ENCODE results near the gene MAP3K4.

MAP3K4 gene

DNA sequence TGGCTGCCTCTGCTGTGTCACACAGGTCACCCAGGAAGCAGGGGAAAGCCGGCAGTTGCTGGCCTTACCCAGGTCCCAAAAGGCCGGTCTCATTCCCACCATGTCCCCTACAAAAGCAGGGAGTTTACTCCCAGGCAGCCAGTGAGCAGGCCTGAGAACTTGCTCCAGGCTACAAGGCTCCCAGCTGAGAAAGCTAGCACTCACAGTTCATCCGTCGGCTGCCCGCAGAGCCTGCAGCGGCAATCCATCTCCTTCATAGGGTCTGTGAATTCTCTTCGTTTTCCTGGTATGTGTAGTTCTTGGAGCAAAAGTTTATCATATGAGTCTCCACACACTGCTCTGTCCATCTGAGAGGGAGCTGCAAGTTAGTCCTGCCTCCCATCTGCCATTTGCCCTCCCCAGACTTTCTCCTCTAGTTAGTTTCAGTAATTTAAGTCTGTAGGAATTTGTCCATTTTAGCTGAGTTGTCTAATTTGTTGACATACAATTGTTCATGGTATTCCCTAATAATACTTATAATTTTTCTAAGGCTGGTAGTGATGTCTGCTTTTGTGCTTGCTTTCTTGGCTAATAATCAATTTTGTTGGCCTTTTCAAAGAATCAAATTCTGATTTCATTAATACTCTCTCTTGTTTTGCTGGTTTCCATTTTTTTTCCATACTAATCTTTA lies 135.6 kb downstream of the MAP3K4 start:
- DNase-seq, result no peak
- peaks cover 30% of the 10 kb centered on the region for H3K4me1 Mint-ChIP-seq
- H3K9me3 Mint-ChIP-seq, result peaks cover 18 to 27% of the 10 kb centered on the region in 2 donors
- no peak overlapping the region for H3K4me3 Mint-ChIP-seq
- H3K27ac Mint-ChIP-seq, result no peak overlapping the region
- no peaks in the 10 kb centered on the region for H3K27me3 Mint-ChIP-seq
- no peak for ATAC-seq

- no peaks in the 10 kb centered on the region for H3K27me3 Mint-ChIP-seq
- ATAC-seq (peak; percentile 64), DNase-seq (no peak)
- H3K27ac Mint-ChIP-seq, result peak overlapping the region in 1 of 2 donors; percentile 82
- H3K4me3 Mint-ChIP-seq, result peak overlapping the region in 1 of 2 donors; percentile 12
- H3K4me1 Mint-ChIP-seq, result peaks cover 30% of the 10 kb centered on the region
- peaks cover 18 to 22% of the 10 kb centered on the region in 2 donors for H3K9me3 Mint-ChIP-seq
Observed at GRCh38 chr6:161128230-161128629, 136.7 kb downstream of the MAP3K4 start.

- H3K4me3 Mint-ChIP-seq, result peak overlapping the region in 1 of 2 donors; percentile 12
- H3K4me1 Mint-ChIP-seq, result peaks cover 30% of the 10 kb centered on the region
- no peaks in the 10 kb centered on the region for H3K27me3 Mint-ChIP-seq
- no peak for DNase-seq
- H3K27ac Mint-ChIP-seq, result peak overlapping the region; percentile 82 to 90
- ATAC-seq, result peak; percentile 74
- peaks cover 14 to 17% of the 10 kb centered on the region in 2 donors for H3K9me3 Mint-ChIP-seq
Observed at GRCh38 chr6:161128680-161129196, 137.2 kb downstream of the MAP3K4 start.

GRCh38 chr6:161130541-161130940 lies 139.0 kb downstream of the MAP3K4 start:
- Mint-ChIP-seq H3K27ac (no peak overlapping the region), H3K9me3 (no peaks in the 10 kb centered on the region), H3K27me3 (no peaks in the 10 kb centered on the region), H3K4me1 (peaks cover 30% of the 10 kb centered on the region), H3K4me3 (no peak overlapping the region)
- DNase-seq (no peak), ATAC-seq (no peak)

DNA sequence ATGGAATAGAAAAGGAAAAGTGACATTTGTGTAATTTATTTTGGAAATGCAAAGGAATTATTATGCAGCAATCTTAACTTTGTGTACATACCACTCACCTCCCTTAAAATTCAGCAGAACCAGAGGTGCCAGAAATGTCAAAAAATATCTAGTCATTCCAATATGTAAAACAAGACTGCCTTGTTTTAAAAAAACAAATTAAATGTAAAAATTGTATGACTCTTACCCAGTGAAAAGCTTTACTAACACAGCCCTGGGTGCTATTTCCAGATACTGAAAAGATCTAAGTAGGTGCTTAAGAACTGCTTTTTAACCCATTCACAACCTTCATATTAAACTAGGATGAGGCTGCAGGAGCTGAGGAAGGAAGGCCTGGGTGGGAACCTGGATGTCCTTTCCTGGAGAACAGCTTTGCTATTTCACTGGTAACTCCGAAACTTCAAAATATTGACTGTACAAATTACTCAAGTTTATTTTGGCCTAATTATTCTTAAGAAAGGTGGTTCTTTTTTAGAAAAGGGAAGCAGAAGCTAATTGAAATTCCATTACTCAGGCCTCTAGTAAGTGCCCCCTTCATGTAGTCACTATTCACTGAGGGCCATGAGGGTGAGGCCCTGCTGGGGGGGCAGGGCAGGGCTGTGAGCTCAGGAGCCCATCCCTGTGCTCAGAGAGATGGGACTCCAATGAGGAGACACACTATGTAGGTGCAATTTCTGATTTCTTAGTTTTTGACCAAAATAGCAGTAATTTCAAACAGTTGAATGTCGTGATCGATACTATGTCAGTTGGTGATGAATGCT lies 139.6 kb downstream of the MAP3K4 start:
- H3K27me3 Mint-ChIP-seq, result no peaks in the 10 kb centered on the region
- no peak for ATAC-seq
- no peak overlapping the region for H3K4me3 Mint-ChIP-seq
- H3K27ac Mint-ChIP-seq, result no peak overlapping the region
- DNase-seq, result no peak
- no peaks in the 10 kb centered on the region for H3K9me3 Mint-ChIP-seq
- peaks cover 30% of the 10 kb centered on the region for H3K4me1 Mint-ChIP-seq

DNA sequence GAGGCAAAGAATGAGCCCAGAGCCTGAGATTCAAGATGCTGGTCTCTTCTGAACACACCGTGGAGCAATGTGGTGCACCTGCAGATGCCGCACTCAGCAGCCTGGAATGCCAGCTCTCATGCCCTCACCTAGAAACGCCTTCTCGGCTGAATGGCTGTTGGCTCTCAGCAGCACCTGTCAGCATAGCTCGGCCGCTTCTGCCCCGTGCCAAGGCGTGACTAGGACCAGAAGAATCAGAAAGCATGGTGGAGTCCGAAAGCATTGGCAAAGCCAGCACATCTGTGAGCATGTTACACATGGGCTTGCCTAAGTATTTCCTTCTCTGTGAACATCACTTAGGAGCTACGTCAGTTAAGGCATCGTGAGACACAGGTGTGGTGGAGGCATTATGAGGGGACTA lies 140.8 kb downstream of the MAP3K4 start:
- Mint-ChIP-seq H3K9me3 (no peaks in the 10 kb centered on the region), H3K4me3 (no peak overlapping the region), H3K4me1 (peaks cover 20% of the 10 kb centered on the region), H3K27me3 (no peaks in the 10 kb centered on the region), H3K27ac (no peak overlapping the region)
- DNase-seq, result no peak
- no peak for ATAC-seq

DNA sequence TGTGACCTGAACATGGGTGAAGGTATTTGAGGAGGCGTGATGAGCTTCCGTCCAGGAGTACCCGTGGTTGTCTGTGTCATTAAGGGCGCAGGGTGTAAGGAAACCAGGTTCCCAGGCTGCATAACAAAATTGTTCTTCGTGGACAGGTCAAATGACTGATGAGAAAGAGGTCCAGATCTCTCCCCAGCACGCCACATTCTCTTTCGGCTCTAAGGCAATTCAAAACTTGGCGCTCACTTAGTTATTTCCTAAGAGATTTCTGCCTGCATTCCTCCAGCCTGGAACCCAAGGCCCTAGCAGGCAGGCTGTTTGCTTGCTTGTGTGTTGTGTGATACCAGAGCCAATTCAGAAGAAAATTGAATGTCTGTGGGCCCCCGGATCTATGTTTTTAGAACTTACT lies 142.4 kb downstream of the MAP3K4 start:
- no peak for ATAC-seq

DNA sequence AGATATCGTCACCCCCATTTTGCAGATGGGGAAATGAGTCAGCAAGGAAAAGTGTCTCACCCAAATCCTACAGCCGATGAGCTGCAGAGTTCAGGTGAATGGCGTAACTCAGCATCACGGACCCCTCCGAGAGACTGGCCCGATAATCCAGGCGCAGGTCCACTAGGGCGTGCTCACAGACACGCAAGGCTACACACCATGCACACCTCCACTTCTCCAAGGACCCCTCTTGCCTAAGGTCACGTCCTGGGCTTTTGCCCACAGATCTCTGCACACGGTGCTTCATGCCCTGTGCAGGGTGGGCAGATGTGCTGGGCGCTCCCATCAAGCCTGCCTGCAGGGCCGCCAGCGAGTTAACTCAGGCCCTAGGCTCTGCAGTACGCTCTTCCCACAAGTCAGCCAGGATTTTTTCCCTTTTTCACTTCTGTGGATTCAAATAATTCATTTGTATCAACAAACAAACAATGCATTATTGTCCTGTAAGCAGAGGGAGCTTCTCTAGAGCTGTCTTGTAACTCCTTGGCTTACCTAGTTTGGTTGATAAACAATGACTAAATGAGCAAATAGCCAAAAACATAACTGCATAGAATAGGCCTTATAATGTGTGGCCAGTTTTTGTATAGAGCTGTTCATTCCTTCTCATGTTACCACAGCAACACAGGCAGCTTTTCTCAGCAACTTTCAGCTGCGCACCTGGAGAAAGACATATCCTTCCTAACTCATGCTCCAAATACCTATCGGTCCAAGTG lies 143.2 kb downstream of the MAP3K4 start:
- H3K27ac Mint-ChIP-seq, result no peak overlapping the region
- H3K27me3 Mint-ChIP-seq, result no peaks in the 10 kb centered on the region
- no peaks in the 10 kb centered on the region for H3K4me1 Mint-ChIP-seq
- no peak overlapping the region for H3K4me3 Mint-ChIP-seq
- no peaks in the 10 kb centered on the region for H3K9me3 Mint-ChIP-seq
- DNase-seq, result no peak
- ATAC-seq, result no peak

More for the DNA sequence above, 142.4 kb downstream of the MAP3K4 start:
- peak overlapping the region in 1 of 2 donors; percentile 27 for H3K27ac Mint-ChIP-seq
- no peak overlapping the region for H3K4me3 Mint-ChIP-seq
- no peaks in the 10 kb centered on the region for H3K9me3 Mint-ChIP-seq
- peaks cover 4% of the 10 kb centered on the region for H3K4me1 Mint-ChIP-seq
- no peak for DNase-seq
- no peaks in the 10 kb centered on the region for H3K27me3 Mint-ChIP-seq

- ATAC-seq, result no peak
Observed at GRCh38 chr6:161135695-161136591, 144.4 kb downstream of the MAP3K4 start.

GRCh38 chr6:161136655-161137054 lies 145.1 kb downstream of the MAP3K4 start:
- no peak overlapping the region for H3K27ac Mint-ChIP-seq
- ATAC-seq, result no peak
- no peak overlapping the region for H3K4me3 Mint-ChIP-seq
- no peaks in the 10 kb centered on the region for H3K27me3 Mint-ChIP-seq
- H3K4me1 Mint-ChIP-seq, result no peaks in the 10 kb centered on the region
- no peak for DNase-seq
- no peaks in the 10 kb centered on the region for H3K9me3 Mint-ChIP-seq

More at GRCh38 chr6:161135695-161136591, 144.4 kb downstream of the MAP3K4 start:
- Mint-ChIP-seq H3K27ac (peak overlapping the region in 1 of 2 donors; percentile 69), H3K4me3 (no peak overlapping the region), H3K27me3 (no peaks in the 10 kb centered on the region), H3K9me3 (no peaks in the 10 kb centered on the region), H3K4me1 (no peaks in the 10 kb centered on the region)
- DNase-seq, result no peak

- no peaks in the 10 kb centered on the region for H3K9me3 Mint-ChIP-seq
- H3K4me3 Mint-ChIP-seq, result no peak overlapping the region
- DNase-seq, result no peak
- ATAC-seq, result no peak
- H3K4me1 Mint-ChIP-seq, result no peaks in the 10 kb centered on the region
- no peak overlapping the region for H3K27ac Mint-ChIP-seq
- no peaks in the 10 kb centered on the region for H3K27me3 Mint-ChIP-seq
Observed at GRCh38 chr6:161137320-161137719, 145.8 kb downstream of the MAP3K4 start.

- no peak for ATAC-seq
- Mint-ChIP-seq H3K27ac (no peak overlapping the region), H3K9me3 (no peaks in the 10 kb centered on the region)
Observed at GRCh38 chr6:161137839-161138542, 146.4 kb downstream of the MAP3K4 start.

GRCh38 chr6:161138543-161139303 lies 147.2 kb downstream of the MAP3K4 start:
- H3K9me3 Mint-ChIP-seq, result no peaks in the 10 kb centered on the region
- DNase-seq (no peak), ATAC-seq (no peak)
- H3K4me1 Mint-ChIP-seq, result no peaks in the 10 kb centered on the region
- peak overlapping the region in 1 of 2 donors; percentile 71 for H3K27ac Mint-ChIP-seq
- no peaks in the 10 kb centered on the region for H3K27me3 Mint-ChIP-seq
- no peak overlapping the region for H3K4me3 Mint-ChIP-seq

More at GRCh38 chr6:161137839-161138542, 146.4 kb downstream of the MAP3K4 start:
- Mint-ChIP-seq H3K4me1 (no peaks in the 10 kb centered on the region), H3K27me3 (no peaks in the 10 kb centered on the region), H3K4me3 (no peak overlapping the region)
- no peak for DNase-seq
